Keratinocyte (primary cell): Measurements from ENCODE around the gene THRB.

Experiments
- EZH2 ChIP-seq: IDR thresholded peaks from one replicate; pipeline ENCODE4 v1.6.1; 2012; ENCODE audit warnings: inconsistent platforms, mild to moderate bottlenecking, low read length, moderate library complexity
- TF ChIP-seq, protein P1 (sequence below), 3 experiments: IDR thresholded peaks in 1 of 3; conservative IDR thresholded peaks in 1 of 3; optimal IDR thresholded peaks in 1 of 3; 2 replicates in 2 of 3; 3 replicates in 1 of 3; pipeline versions ENCODE3 to v1.5.1; 2011; ENCODE audit warnings: low read length in 3 of 3, mild to moderate bottlenecking in 3 of 3, moderate library complexity in 2 of 3, control low read depth in 1 of 3, inconsistent platforms in 1 of 3; ENCODE audit not compliant: insufficient read depth in 2 of 3; ENCODE audit errors: extremely low read depth in 1 of 3

DNA sequence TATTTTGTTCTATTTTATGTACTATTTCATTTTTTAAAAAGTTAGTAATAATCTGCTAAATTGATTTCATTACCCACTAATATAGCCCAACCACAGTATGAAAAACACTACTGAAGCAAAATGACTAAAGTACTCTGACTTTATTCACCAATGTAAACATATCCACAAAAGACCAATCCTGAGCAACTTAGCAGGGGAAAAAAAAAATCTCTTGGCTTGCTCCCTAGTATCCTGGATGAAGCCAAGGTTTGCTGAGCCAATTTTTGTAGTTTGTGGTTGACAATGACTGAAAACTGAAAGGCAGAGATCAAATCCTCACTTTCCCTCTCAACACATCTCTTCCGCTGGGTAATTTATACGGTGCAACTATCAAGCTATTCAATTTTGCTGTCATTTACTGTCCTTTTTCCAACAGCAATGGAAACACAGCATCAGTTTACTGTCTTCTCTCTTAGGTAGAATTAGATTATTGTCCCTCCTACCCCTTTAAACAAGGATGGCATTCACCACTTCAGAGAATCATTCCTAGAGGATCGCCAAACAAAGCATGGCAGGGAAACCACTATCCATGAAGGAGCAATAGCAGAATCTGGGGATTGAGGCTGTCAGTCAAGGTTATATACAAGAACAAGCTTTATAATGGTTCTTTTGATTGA lies 149.7 kb downstream of the THRB start:
- TF ChIP-seq, protein P1, sequence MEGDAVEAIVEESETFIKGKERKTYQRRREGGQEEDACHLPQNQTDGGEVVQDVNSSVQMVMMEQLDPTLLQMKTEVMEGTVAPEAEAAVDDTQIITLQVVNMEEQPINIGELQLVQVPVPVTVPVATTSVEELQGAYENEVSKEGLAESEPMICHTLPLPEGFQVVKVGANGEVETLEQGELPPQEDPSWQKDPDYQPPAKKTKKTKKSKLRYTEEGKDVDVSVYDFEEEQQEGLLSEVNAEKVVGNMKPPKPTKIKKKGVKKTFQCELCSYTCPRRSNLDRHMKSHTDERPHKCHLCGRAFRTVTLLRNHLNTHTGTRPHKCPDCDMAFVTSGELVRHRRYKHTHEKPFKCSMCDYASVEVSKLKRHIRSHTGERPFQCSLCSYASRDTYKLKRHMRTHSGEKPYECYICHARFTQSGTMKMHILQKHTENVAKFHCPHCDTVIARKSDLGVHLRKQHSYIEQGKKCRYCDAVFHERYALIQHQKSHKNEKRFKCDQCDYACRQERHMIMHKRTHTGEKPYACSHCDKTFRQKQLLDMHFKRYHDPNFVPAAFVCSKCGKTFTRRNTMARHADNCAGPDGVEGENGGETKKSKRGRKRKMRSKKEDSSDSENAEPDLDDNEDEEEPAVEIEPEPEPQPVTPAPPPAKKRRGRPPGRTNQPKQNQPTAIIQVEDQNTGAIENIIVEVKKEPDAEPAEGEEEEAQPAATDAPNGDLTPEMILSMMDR (optimal IDR thresholded peaks at IDR 0.05 in 1 of 3, IDR thresholded peaks at IDR 0.05 in 1 of 3, conservative IDR thresholded peaks at IDR 0.05 in 1 of 3; ENCODE audit: extremely low read depth in 1 of 3, insufficient read depth in 2 of 3, low read length in 3 of 3), result no peak
- TF ChIP-seq EZH2, result no peak
